ENCODE results near the gene SRSF4.

DNA sequence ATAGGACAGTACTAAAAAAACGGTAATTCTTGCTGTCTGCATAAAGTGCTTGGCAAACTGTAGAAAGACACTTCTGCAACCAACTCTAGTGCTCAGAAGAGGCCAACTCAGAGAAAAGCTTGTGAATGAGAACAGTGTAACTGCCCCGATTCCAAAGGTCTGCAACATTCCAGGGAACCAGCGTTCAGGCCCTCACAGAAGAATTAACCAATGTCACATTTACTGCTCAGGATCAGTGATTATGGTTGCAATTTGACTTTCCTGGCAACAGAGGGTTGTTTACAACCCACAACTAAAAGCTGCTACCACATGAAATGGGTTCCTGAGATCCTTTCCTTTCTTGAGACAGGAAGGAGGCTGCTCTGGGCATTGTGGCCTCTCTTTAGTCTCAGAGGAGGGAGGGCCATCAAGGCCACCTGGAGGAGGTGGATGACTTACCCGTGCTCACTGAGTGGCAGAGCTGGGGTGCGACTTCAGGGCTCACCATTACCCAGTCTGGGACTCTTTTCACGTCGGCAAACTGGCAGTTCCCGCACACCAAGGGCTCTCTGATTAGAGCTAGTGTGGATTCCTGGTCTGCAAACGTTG is 15.3 kb downstream of the SRSF4 start:
- no peak for TF ChIP-seq EP300 (IDR thresholded peaks at IDR 0.05)
- TF ChIP-seq, protein P1, sequence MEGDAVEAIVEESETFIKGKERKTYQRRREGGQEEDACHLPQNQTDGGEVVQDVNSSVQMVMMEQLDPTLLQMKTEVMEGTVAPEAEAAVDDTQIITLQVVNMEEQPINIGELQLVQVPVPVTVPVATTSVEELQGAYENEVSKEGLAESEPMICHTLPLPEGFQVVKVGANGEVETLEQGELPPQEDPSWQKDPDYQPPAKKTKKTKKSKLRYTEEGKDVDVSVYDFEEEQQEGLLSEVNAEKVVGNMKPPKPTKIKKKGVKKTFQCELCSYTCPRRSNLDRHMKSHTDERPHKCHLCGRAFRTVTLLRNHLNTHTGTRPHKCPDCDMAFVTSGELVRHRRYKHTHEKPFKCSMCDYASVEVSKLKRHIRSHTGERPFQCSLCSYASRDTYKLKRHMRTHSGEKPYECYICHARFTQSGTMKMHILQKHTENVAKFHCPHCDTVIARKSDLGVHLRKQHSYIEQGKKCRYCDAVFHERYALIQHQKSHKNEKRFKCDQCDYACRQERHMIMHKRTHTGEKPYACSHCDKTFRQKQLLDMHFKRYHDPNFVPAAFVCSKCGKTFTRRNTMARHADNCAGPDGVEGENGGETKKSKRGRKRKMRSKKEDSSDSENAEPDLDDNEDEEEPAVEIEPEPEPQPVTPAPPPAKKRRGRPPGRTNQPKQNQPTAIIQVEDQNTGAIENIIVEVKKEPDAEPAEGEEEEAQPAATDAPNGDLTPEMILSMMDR (IDR thresholded peaks at IDR 0.05) = no peak
- no peak for TF ChIP-seq POLR2A (IDR thresholded peaks at IDR 0.05)
- TF ChIP-seq POLR2AphosphoS5 (IDR thresholded peaks at IDR 0.05) = no peak

All from gastroesophageal sphincter (tissue), 3 donors.